GM18873 (cell line): ENCODE data around the gene CFAP126.
"Not testable (repeated sequence)": the region's sequence is repeated elsewhere in the genome, so short reads cannot be mapped to it uniquely, and the experiment has no call there.

ENCODE experiments used
- ATAC-seq: cut with Tn5 transposase; IDR thresholded peaks from one replicate; pipeline ENCODE4 v1.9.1; 2021; ENCODE audit warnings: mild to moderate bottlenecking, moderate library complexity, moderate number of reproducible peaks; ENCODE audit not compliant: unreplicated experiment, low FRiP score

Gene CFAP126

GRCh38 chr1:161367684-161368400 is at the start of gene CFAP126:
TSS of gene CFAP126 (minus strand) at chr1:161367876. CDS start at chr1:161367868, 8 bp downstream.
- peak; percentile 87 for ATAC-seq

- ATAC-seq, result not testable (repeated sequence)
Observed at GRCh38 chr1:161413050-161413449, 45.4 kb upstream of the CFAP126 start.

GRCh38 chr1:161410636-161410970 is 42.9 kb upstream of the CFAP126 start:
- ATAC-seq, result not testable (repeated sequence)

GRCh38 chr1:161409848-161410635 is 42.4 kb upstream of the CFAP126 start:
- not testable (repeated sequence) for ATAC-seq

- ATAC-seq, result no peak
Observed at GRCh38 chr1:161408429-161409052, 40.9 kb upstream of the CFAP126 start.

GRCh38 chr1:161407451-161407985 is 39.8 kb upstream of the CFAP126 start:
- ATAC-seq, result no peak

- ATAC-seq, result not testable (repeated sequence)
Observed at GRCh38 chr1:161406551-161406950, 38.9 kb upstream of the CFAP126 start.

GRCh38 chr1:161404051-161404597 is 36.4 kb upstream of the CFAP126 start:
- no peak for ATAC-seq

- no peak for ATAC-seq
Observed at GRCh38 chr1:161402446-161402845, 34.8 kb upstream of the CFAP126 start.

- ATAC-seq, result peak; percentile 63
Observed at GRCh38 chr1:161399257-161399998, 31.8 kb upstream of the CFAP126 start.

- no peak for ATAC-seq
Observed at GRCh38 chr1:161398900-161399256, 31.2 kb upstream of the CFAP126 start.

GRCh38 chr1:161397038-161397437 is 29.4 kb upstream of the CFAP126 start:
- ATAC-seq, result not testable (repeated sequence)

- no peak for ATAC-seq
Observed at GRCh38 chr1:161393151-161393550, 25.5 kb upstream of the CFAP126 start.

GRCh38 chr1:161391611-161392010 is 23.9 kb upstream of the CFAP126 start:
- ATAC-seq, result no peak

- ATAC-seq, result not testable (repeated sequence)
Observed at GRCh38 chr1:161391136-161391535, 23.5 kb upstream of the CFAP126 start.

GRCh38 chr1:161390559-161390858 is 22.8 kb upstream of the CFAP126 start:
- ATAC-seq, result peak; percentile 6

GRCh38 chr1:161389691-161390558 is 22.2 kb upstream of the CFAP126 start:
- ATAC-seq, result peak; percentile 52

- ATAC-seq, result not testable (repeated sequence)
Observed at GRCh38 chr1:161389158-161389557, 21.5 kb upstream of the CFAP126 start.

GRCh38 chr1:161388639-161389038 is 21.0 kb upstream of the CFAP126 start:
- no peak for ATAC-seq
